Kidney (tissue), 14 donors: ENCODE measurements around the gene PTPRN. TPM values are rescaled to one million over a fixed set of nuclear protein-coding genes. Genes with fewer than 3 reads are reported as not detected.

ENCODE experiments used
- DNase-seq, 5 donors: peaks; one replicate each; pipeline ENCODE4 v3.0.0-alpha.2; 2013 to 2020
- FAIRE-seq: peaks from 2 replicates; lab custom pipeline; 2012; peaks lifted over from hg19 to GRCh38; lab: Jason Lieb, UNC
- H3K27ac ChIP-seq, 2 donors: one replicate each; pipeline ENCODE4 v1.7.0; 2013; ENCODE audit warnings: low read depth in 2 of 2, low read length in 2 of 2, inconsistent platforms in 1 of 2
- H3K27me3 ChIP-seq: one replicate; pipeline ENCODE4 v1.7.1; 2013; ENCODE audit warnings: low read length, inconsistent platforms; ENCODE audit not compliant: control insufficient read depth, insufficient read depth
- H3K36me3 ChIP-seq, 3 donors: one replicate each; pipeline versions ENCODE4 v1.7.0 to v1.7.1; 2013; ENCODE audit warnings: low read length in 3 of 3, control low read depth in 1 of 3, inconsistent platforms in 1 of 3; ENCODE audit not compliant: insufficient read depth in 3 of 3, control insufficient read depth in 2 of 3
- H3K4me1 ChIP-seq, 3 donors: one replicate each; pipeline versions ENCODE4 v1.7.0 to v1.7.1; 2013; ENCODE audit warnings: low read length in 3 of 3, inconsistent platforms in 1 of 3, low read depth in 1 of 3; ENCODE audit not compliant: control insufficient read depth in 2 of 3, insufficient read depth in 2 of 3
- H3K4me3 ChIP-seq, 3 donors: one replicate each; pipeline versions ENCODE4 v1.7.0 to v1.8.1; 2013; ENCODE audit warnings: low read length in 3 of 3, control low read depth in 1 of 3, inconsistent platforms in 1 of 3
- H3K9ac ChIP-seq, 3 donors: one replicate each; pipeline versions ENCODE4 v1.7.0 to v1.7.1; 2013; ENCODE audit warnings: low read length in 3 of 3, control low read depth in 1 of 3, inconsistent platforms in 1 of 3
- H3K9me3 ChIP-seq, 3 donors: one replicate each; pipeline versions ENCODE4 v1.7.0 to v1.7.1; 2013; ENCODE audit warnings: low read length in 3 of 3, control low read depth in 1 of 3, inconsistent platforms in 1 of 3; ENCODE audit not compliant: control insufficient read depth in 2 of 3, insufficient read depth in 1 of 3
- CTCF ChIP-seq: IDR thresholded peaks from 3 replicates; pipeline ENCODE4 v1.5.1; 2012; ENCODE audit warnings: mild to moderate bottlenecking, moderate library complexity, borderline replicate concordance; ENCODE audit not compliant: insufficient read depth; ENCODE audit errors: extremely low read depth
- intact Hi-C: fragments of 100-400 bp; cut with DNase I; formaldehyde crosslinking; loops from one replicate; pipeline ENCODE4 v1.11.1; 2022
- polyA plus RNA-seq: library from polyadenylated mRNA; stranded (reverse); fragments of 350-450 nt; fragmentation: Illumina TruSeq; extraction: RNeasy Lipid Tissue Mini Kit (QIAGEN cat#74804); gene quantifications from one replicate; pipeline ENCODE4 v1.2.3, GENCODE V29; 2014; ENCODE audit warnings: low read depth, low replicate concordance; ENCODE audit not compliant: insufficient read depth
- total RNA-seq: library from RNA; stranded (reverse); fragmentation: NEBNext Ultra II Directional; extraction: Animal tissue kit (Norgen Biotek cat#: 25700); gene quantifications from one replicate; pipeline ENCODE4 v1.2.1, GENCODE V29; 2021
- donor health status: control.
- donor health status: control.
- donor health status: control.
- donor health status: control.
- donor health status: control.
- donor health status: DM: yes; HTN: yes; CAD: no.
- donor health status: Normal renal cell carcinoma (clear cell type).

The PTPRN gene
- total and polyA plus RNA-seq, 2 donors from 2014 or later, result not detected

- Histone ChIP-seq H3K36me3 (peaks cover 0 to 15% (median 9%) of the 10 kb centered on the region in 3 donors), H3K9ac (no peak overlapping the region), H3K4me3 (no peak overlapping the region), H3K27ac (no peak overlapping the region), H3K4me1 (peaks cover 8 to 24% (median 16%) of the 10 kb centered on the region in 3 donors), H3K9me3 (no peaks in the 10 kb centered on the region), H3K27me3 (no peaks in the 10 kb centered on the region)
- no peak for TF ChIP-seq CTCF
- DNase-seq (no peak), FAIRE-seq (no peak)
- intact Hi-C loops, result loop anchor here (10.0 kb wide), 1 partner anchor 118 kb away; the partner anchor contains the start of gene NHEJ1
Measured at GRCh38 chr2:219282375-219282774, 26.8 kb downstream of the PTPRN start.

DNA sequence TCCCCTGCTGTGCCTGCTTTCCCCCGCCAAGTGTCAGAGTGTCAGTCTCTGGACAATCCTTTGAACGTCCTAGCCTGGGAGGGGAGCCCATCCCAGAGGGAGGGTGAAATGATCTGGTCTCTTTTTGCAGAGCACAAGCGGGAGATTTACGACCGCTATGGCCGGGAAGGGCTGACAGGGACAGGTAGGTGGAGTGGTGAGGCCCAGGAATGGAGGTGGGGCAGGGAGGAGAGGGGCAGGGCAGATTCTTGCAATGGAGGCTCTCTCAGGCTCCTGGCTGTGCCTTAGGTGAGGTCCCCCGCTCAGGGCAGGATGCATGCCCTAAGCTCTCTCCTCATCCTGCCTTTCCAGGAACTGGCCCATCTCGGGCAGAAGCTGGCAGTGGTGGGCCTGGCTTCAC, 27.6 kb downstream of the PTPRN start:
- Histone ChIP-seq H3K9ac (no peak overlapping the region), H3K36me3 (peaks cover 0 to 15% (median 9%) of the 10 kb centered on the region in 3 donors), H3K27me3 (no peaks in the 10 kb centered on the region), H3K9me3 (no peaks in the 10 kb centered on the region), H3K4me3 (no peak overlapping the region), H3K4me1 (peaks cover 8 to 24% (median 16%) of the 10 kb centered on the region in 3 donors), H3K27ac (no peak overlapping the region)
- FAIRE-seq (no peak), DNase-seq (no peak)
- intact Hi-C loops, result loop anchor here (10.0 kb wide), 1 partner anchor 117 kb away; the partner anchor contains the start of gene NHEJ1
- TF ChIP-seq CTCF, result no peak

GRCh38 chr2:219280651-219281050, 28.6 kb downstream of the PTPRN start:
- Histone ChIP-seq H3K4me3 (no peak overlapping the region), H3K9me3 (no peaks in the 10 kb centered on the region), H3K27me3 (no peaks in the 10 kb centered on the region), H3K36me3 (peaks cover 0 to 15% (median 9%) of the 10 kb centered on the region in 3 donors), H3K27ac (no peak overlapping the region), H3K4me1 (peaks cover 8 to 21% (median 16%) of the 10 kb centered on the region in 3 donors), H3K9ac (no peak overlapping the region)
- DNase-seq (no peak), FAIRE-seq (no peak)
- no peak for TF ChIP-seq CTCF
- intact Hi-C loops, result loop anchor here (10.0 kb wide), 1 partner anchor 116 kb away; the partner anchor contains the start of gene NHEJ1
